Upper lobe of right lung (tissue), 1 donor: ENCODE measurements around the gene BMI1. TPM values are rescaled to one million over a fixed set of nuclear protein-coding genes. Genes with fewer than 3 reads are reported as not detected.

ENCODE experiments used
- ATAC-seq: fragments of 200-7000 bp; cut with Tn5 transposase; one replicate; pipeline ENCODE4 v1.9.1; 2020; ENCODE audit warnings: mild to moderate bottlenecking, moderate library complexity
- DNase-seq: peaks from one replicate; pipeline ENCODE4 v3.0.0-alpha.2; 2020
- H3K27ac ChIP-seq: fragments of 200-600 bp; one replicate; pipeline ENCODE4 v1.8.0; 2022
- H3K27me3 ChIP-seq: fragments of 200-600 bp; one replicate; pipeline ENCODE4 v1.8.0; 2022; ENCODE audit warnings: mild to moderate bottlenecking
- H3K36me3 ChIP-seq: fragments of 200-600 bp; one replicate; pipeline ENCODE4 v1.8.0; 2022
- H3K4me1 ChIP-seq: fragments of 200-600 bp; one replicate; pipeline ENCODE4 v1.8.0; 2022
- H3K4me3 ChIP-seq: fragments of 200-600 bp; one replicate; pipeline ENCODE4 v1.8.0; 2022; ENCODE audit warnings: mild to moderate bottlenecking
- H3K9me3 ChIP-seq: fragments of 200-600 bp; one replicate; pipeline ENCODE4 v1.8.0; 2022
- CTCF ChIP-seq: fragments of 200-600 bp; IDR thresholded peaks from one replicate; pipeline ENCODE4 v1.8.0; 2022; ENCODE audit warnings: antibody characterized with exemption
- intact Hi-C: fragments of 100-400 bp; cut with DNase I; formaldehyde crosslinking; loops from one replicate; pipeline ENCODE4 v1.11.0; 2022
- total RNA-seq: library from RNA; stranded (reverse); fragmentation: NEBNext Ultra II Directional; extraction: Animal tissue kit (Norgen Biotek cat#: 25700); gene quantifications from one replicate; pipeline ENCODE4 v1.2.1, GENCODE V29; 2021
- donor health status: DM: no; HTN: yes; CAD: no; lungs with severe emphysema.

BMI1 gene
- total RNA-seq, 1 donor from 2014 or later, result 50.9 TPM

DNA sequence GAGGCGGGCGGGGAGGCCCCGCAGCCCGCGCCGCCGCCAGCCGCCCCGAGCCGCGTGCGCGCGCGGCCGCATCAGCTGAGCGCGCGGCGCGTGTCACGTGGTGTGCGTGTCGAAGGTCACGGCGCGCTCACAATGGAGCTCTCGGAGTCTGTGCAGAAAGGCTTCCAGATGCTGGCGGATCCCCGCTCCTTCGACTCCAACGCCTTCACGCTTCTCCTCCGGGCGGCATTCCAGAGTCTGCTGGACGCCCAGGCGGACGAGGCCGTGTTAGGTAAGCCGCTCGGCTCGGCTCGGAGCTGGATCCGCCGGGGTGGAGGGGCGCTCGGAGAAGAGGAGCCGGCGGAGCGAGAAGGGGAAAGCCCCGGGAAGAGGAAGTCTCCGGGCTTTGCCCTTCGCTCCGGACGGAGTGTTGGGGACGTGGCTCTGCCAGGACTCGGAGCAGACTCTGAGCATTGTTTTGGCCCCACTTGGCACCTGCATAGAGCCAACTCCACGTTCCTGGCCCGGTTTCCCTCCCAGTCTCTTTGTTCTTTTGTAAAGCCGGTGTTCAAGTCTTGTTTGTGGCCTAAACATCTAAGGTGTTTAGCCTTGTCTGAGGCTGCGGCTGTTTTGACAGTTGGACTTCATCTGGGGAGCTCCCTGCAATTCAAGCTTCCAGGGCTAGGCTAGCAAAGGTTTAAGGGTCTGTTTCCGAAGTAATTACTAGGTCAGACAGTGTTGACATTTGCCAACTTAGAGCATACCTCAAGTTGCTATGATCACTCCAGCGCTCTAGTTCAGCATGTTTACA, 4.4 kb upstream of the BMI1 start, which contains the start of gene COMMD3:
Gene COMMD3, plus strand, starts transcription at position 103 of the 790 bp plus-strand sequence. Its CDS starts 30 bp downstream, at position 133.
- intact Hi-C loops, result no loop called here

GRCh38 chr10:22317076-22317370, 3.9 kb upstream of the BMI1 start:
- no peak for TF ChIP-seq CTCF
- Histone ChIP-seq H3K4me3 (peak overlapping the region; percentile 91), H3K27ac (peak overlapping the region; percentile 95), H3K4me1 (peaks cover 27% of the 10 kb centered on the region), H3K36me3 (no peaks in the 10 kb centered on the region), H3K27me3 (no peaks in the 10 kb centered on the region), H3K9me3 (no peaks in the 10 kb centered on the region)
- DNase-seq (no peak), ATAC-seq (no peak)
- intact Hi-C loops, result no loop called here

More for the DNA sequence above, 4.4 kb upstream of the BMI1 start, which contains the start of gene COMMD3:
- Histone ChIP-seq H3K4me3 (peak within 1 kb of the TSS; percentile 91), H3K36me3 (no peaks in the 10 kb centered on the region), H3K27ac (peak within 1 kb of the TSS; percentile 95), H3K27me3 (no peaks in the 10 kb centered on the region), H3K4me1 (peaks cover 27% of the 10 kb centered on the region), H3K9me3 (no peaks in the 10 kb centered on the region)
- ATAC-seq, result peak; percentile 91
- TF ChIP-seq CTCF, result no peak
- DNase-seq, result peak; percentile 94

GRCh38 chr10:22317771-22318565, 2.9 kb upstream of the BMI1 start:
- Histone ChIP-seq H3K36me3 (no peaks in the 10 kb centered on the region), H3K27me3 (no peaks in the 10 kb centered on the region), H3K4me3 (peak overlapping the region; percentile 91), H3K27ac (no peak overlapping the region), H3K9me3 (no peaks in the 10 kb centered on the region), H3K4me1 (peaks cover 34% of the 10 kb centered on the region)
- DNase-seq, result no peak
- no peak for TF ChIP-seq CTCF
- no peak for ATAC-seq
- intact Hi-C loops, result no loop called here

- intact Hi-C loops, result no loop called here
- ATAC-seq, result no peak
- no peak overlapping the region for H3K27ac ChIP-seq
- peaks cover 41% of the 10 kb centered on the region for H3K4me1 ChIP-seq
- H3K36me3 ChIP-seq, result no peaks in the 10 kb centered on the region
- no peak overlapping the region for H3K4me3 ChIP-seq
- no peak for DNase-seq
- peaks cover 6% of the 10 kb centered on the region for H3K27me3 ChIP-seq
- H3K9me3 ChIP-seq, result no peaks in the 10 kb centered on the region
- no peak for TF ChIP-seq CTCF
Observed at GRCh38 chr10:22318772-22319171, 2.1 kb upstream of the BMI1 start.

- ATAC-seq, result no peak
- DNase-seq, result no peak
- Histone ChIP-seq H3K27me3 (peaks cover 6% of the 10 kb centered on the region), H3K9me3 (no peaks in the 10 kb centered on the region), H3K36me3 (no peaks in the 10 kb centered on the region), H3K27ac (peak overlapping the region; percentile 78), H3K4me1 (peaks cover 43% of the 10 kb centered on the region), H3K4me3 (peak overlapping the region; percentile 56)
- intact Hi-C loops, result no loop called here
- no peak for TF ChIP-seq CTCF
Observed at GRCh38 chr10:22319547-22319979, 1.3 kb upstream of the BMI1 start.
